Mesodermal cell (in vitro differentiated cells): ENCODE results near the gene GSE1.

Experiments used
- H3K27ac ChIP-seq: 2 replicates; pipeline ENCODE4 v1.7.0; 2013; ENCODE audit warnings: mild to moderate bottlenecking, low read depth, low read length, moderate library complexity; ENCODE audit not compliant: severe bottlenecking
- H3K36me3 ChIP-seq: 2 replicates; pipeline ENCODE4 v1.7.1; 2013; ENCODE audit warnings: mild to moderate bottlenecking, low read length, moderate library complexity; ENCODE audit not compliant: control insufficient read depth, insufficient read depth
- H3K4me1 ChIP-seq: one replicate; pipeline ENCODE4 v1.7.1; 2013; ENCODE audit warnings: mild to moderate bottlenecking, low read length; ENCODE audit not compliant: insufficient read depth, control insufficient read depth, poor library complexity, severe bottlenecking
- H3K4me3 ChIP-seq: 2 replicates; pipeline ENCODE4 v1.7.0; 2013; ENCODE audit warnings: low read length, control low read depth, mild to moderate bottlenecking; ENCODE audit not compliant: insufficient read depth, poor library complexity, severe bottlenecking; ENCODE audit errors: extremely low read depth
- H3K9me3 ChIP-seq: 2 replicates; pipeline ENCODE4 v1.7.1; 2013; ENCODE audit warnings: mild to moderate bottlenecking, low read length, moderate library complexity; ENCODE audit not compliant: control insufficient read depth
- WGBS, 2 experiments: methylation state at CpG; one replicate each; pipeline ENCODE4 v1.1.5; 2013; ENCODE audit warnings: missing lambda C conversion rate in 2 of 2; ENCODE audit not compliant: insufficient coverage in 2 of 2; 5-methylcytosine and 5-hydroxymethylcytosine counted together

GSE1 gene

DNA sequence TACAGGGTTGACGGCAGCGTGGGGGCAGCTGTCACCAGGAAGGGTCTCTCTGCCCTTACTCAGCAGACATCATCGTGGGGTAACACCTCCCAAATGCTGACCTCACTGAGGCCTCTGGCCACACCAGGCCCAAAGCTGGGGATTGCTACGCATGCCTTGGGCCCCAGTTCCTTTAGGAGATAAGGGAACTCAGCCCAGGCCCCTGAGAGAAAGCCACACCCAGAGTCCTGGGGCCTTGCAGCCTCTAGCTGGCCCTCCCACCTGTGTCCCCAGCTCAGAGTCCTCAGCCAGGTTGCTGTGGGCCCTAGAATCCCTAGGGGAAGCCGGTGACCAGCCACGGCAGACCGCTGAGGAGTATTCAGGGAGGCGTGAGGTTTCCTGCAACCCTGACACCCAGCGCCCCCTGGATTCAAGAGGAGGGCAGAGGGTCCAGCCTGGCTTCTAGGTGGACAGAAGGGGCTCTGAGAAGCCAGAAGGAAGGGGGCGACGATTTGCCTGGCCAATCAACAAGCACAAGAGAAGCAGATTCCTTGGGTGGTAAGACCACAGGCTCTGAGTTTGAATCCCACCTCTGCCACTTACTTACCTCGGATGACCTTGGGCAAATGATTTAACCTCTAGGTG is 85.9 kb downstream of the GSE1 start:
- Histone ChIP-seq H3K9me3 (no peaks in the 10 kb centered on the region), H3K4me1 (no peaks in the 10 kb centered on the region), H3K4me3 (no peak overlapping the region), H3K27ac (no peak overlapping the region), H3K36me3 (no peaks in the 10 kb centered on the region)
- 59 to 85% methylated on average over 10 to 11 of the region's 12 CpGs for WGBS, 2 experiments

- WGBS, 2 experiments: 75 to 90% methylated on average over 6 of the region's 7 CpGs
- no peak overlapping the region for H3K4me3 ChIP-seq
- no peak overlapping the region for H3K27ac ChIP-seq
- H3K36me3 ChIP-seq: no peaks in the 10 kb centered on the region
- H3K4me1 ChIP-seq: no peaks in the 10 kb centered on the region
- no peaks in the 10 kb centered on the region for H3K9me3 ChIP-seq
These were observed 86.5 kb downstream of the GSE1 start for GRCh38 chr16:85699628-85700027.

GRCh38 chr16:85704011-85704410 is 90.9 kb downstream of the GSE1 start:
- Histone ChIP-seq H3K9me3 (no peaks in the 10 kb centered on the region), H3K27ac (no peak overlapping the region), H3K4me3 (no peak overlapping the region), H3K36me3 (no peaks in the 10 kb centered on the region), H3K4me1 (no peaks in the 10 kb centered on the region)
- 93 to 97% methylated on average over 3 to 4 of the region's 11 CpGs for WGBS, 2 experiments

GRCh38 chr16:85704900-85705846 is 92.1 kb downstream of the GSE1 start:
- Histone ChIP-seq H3K4me1 (no peaks in the 10 kb centered on the region), H3K27ac (no peak overlapping the region), H3K9me3 (no peaks in the 10 kb centered on the region), H3K36me3 (no peaks in the 10 kb centered on the region), H3K4me3 (no peak overlapping the region)
- 94% methylated on average over 15 to 19 of the region's 20 CpGs for WGBS, 2 experiments

GRCh38 chr16:85706449-85707034 is 93.4 kb downstream of the GSE1 start:
- H3K4me1 ChIP-seq: no peaks in the 10 kb centered on the region
- H3K36me3 ChIP-seq: no peaks in the 10 kb centered on the region
- WGBS, 2 experiments: 87 to 95% methylated on average over 4 to 7 of the region's 11 CpGs
- H3K9me3 ChIP-seq: no peaks in the 10 kb centered on the region
- H3K27ac ChIP-seq: no peak overlapping the region
- H3K4me3 ChIP-seq: no peak overlapping the region

- H3K4me3 ChIP-seq: no peak overlapping the region
- WGBS, 2 experiments: 89 to 90% methylated on average over 14 to 15 of the region's 16 CpGs
- no peaks in the 10 kb centered on the region for H3K36me3 ChIP-seq
- no peaks in the 10 kb centered on the region for H3K4me1 ChIP-seq
- H3K9me3 ChIP-seq: peaks cover 6% of the 10 kb centered on the region
- no peak overlapping the region for H3K27ac ChIP-seq
These were observed 94.5 kb downstream of the GSE1 start for GRCh38 chr16:85707528-85708095.

GRCh38 chr16:85708338-85708737 is 95.2 kb downstream of the GSE1 start:
- 98 to 100% methylated on average over 5 of the region's 6 CpGs for WGBS, 2 experiments

GRCh38 chr16:85709766-85710585 is 96.9 kb downstream of the GSE1 start:
- Histone ChIP-seq H3K4me3 (no peak overlapping the region), H3K36me3 (no peaks in the 10 kb centered on the region), H3K4me1 (peaks cover 2% of the 10 kb centered on the region), H3K9me3 (peaks cover 6% of the 10 kb centered on the region), H3K27ac (no peak overlapping the region)
- 81 to 86% methylated on average over 50 to 52 of the region's 53 CpGs for WGBS, 2 experiments

More at GRCh38 chr16:85708338-85708737, 95.2 kb downstream of the GSE1 start:
- H3K9me3 ChIP-seq: peaks cover 6% of the 10 kb centered on the region
- no peak overlapping the region for H3K27ac ChIP-seq
- no peak overlapping the region for H3K4me3 ChIP-seq
- no peaks in the 10 kb centered on the region for H3K4me1 ChIP-seq
- no peaks in the 10 kb centered on the region for H3K36me3 ChIP-seq

GRCh38 chr16:85710732-85711131 is 97.6 kb downstream of the GSE1 start:
- peaks cover 6% of the 10 kb centered on the region for H3K9me3 ChIP-seq
- H3K27ac ChIP-seq: no peak overlapping the region
- WGBS, 2 experiments: 81 to 87% methylated on average over 4 to 9 of the region's 9 CpGs
- no peak overlapping the region for H3K4me3 ChIP-seq
- peaks cover 8% of the 10 kb centered on the region for H3K4me1 ChIP-seq
- no peaks in the 10 kb centered on the region for H3K36me3 ChIP-seq
